ENCODE data around the gene ATP2A1.

DNA sequence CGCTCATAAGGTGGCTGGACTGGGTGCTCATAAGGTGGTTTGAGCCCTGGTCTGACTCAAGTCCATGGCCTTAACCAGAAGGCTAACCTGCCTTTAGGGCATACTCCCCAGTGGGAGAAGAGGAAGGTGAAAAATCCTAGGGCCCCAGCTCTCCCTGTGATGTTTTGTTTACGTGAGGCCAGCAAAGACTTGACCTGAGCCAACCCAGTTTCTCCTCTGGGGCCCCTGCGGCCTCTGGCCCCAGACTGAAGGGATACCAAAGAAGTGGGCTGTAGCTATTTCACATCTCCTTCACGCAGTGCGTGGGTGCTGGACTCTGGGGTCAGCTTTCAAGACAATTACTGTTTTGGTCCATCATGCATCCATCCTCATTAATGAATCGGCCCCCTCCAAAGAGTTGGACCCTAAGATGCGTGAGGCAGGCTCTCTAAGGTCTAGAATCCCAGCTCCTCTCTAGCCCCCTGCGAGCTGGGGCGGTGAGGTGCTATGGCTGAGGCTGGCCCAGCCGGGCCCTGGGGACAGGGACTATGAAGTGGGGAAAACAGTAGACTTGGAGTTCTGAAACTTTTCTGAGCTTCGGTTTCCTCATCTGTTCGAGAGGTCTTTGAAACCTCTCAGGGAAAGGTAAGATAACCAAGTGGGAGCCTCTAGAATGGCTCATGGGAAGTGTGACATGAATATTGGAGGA is 13.1 kb upstream of the ATP2A1 start:
- TF ChIP-seq, protein P1, sequence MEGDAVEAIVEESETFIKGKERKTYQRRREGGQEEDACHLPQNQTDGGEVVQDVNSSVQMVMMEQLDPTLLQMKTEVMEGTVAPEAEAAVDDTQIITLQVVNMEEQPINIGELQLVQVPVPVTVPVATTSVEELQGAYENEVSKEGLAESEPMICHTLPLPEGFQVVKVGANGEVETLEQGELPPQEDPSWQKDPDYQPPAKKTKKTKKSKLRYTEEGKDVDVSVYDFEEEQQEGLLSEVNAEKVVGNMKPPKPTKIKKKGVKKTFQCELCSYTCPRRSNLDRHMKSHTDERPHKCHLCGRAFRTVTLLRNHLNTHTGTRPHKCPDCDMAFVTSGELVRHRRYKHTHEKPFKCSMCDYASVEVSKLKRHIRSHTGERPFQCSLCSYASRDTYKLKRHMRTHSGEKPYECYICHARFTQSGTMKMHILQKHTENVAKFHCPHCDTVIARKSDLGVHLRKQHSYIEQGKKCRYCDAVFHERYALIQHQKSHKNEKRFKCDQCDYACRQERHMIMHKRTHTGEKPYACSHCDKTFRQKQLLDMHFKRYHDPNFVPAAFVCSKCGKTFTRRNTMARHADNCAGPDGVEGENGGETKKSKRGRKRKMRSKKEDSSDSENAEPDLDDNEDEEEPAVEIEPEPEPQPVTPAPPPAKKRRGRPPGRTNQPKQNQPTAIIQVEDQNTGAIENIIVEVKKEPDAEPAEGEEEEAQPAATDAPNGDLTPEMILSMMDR (IDR thresholded peaks at IDR 0.05; ENCODE audit: extremely low read depth in 1 of 2, insufficient read depth in 1 of 2, low read depth in 1 of 2, low read length in 2 of 2): no peak
- TF ChIP-seq EZH2 (IDR thresholded peaks at IDR 0.05; ENCODE audit: borderline replicate concordance, low read depth, low read length, severe bottlenecking) (no peak), POLR2AphosphoS5 (IDR thresholded peaks at IDR 0.05; ENCODE audit: insufficient read depth, low read depth, low read length) (no peak)
- TF ChIP-seq, protein P2, sequence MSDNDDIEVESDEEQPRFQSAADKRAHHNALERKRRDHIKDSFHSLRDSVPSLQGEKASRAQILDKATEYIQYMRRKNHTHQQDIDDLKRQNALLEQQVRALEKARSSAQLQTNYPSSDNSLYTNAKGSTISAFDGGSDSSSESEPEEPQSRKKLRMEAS (IDR thresholded peaks at IDR 0.05; ENCODE audit: insufficient read depth, insufficient read length): no peak
